Measurements from ENCODE around the gene TRAPPC3.

DNA sequence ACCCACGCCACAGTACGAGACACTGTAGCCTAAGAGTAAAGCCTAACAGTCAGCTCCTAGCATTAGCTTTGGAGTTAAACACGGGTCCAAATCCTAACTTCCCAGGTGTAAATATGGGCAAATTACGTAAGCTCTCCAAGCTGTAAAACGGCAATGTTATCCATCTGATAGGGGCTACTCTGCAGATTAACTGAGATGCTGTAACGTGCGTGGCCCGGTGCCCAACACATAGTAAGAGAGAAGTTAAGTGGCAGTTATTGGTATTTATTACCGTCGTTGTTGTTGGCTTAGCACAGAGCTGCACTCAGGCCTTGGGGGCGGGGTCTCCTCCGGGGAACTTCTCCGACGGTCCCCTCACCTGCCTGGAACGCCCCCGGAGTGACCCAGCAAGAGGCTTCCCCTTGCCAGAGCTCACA lies 457 bp downstream of the TRAPPC3 start:
- no peak for TF ChIP-seq SP1 (IDR thresholded peaks at IDR 0.05)
- TF ChIP-seq FOXK2 (IDR thresholded peaks at IDR 0.05): no peak
- no peak for TF ChIP-seq FOXA1 (IDR thresholded peaks at IDR 0.05)
- no peak for TF ChIP-seq SUZ12 (IDR thresholded peaks at IDR 0.05)
- no peak for TF ChIP-seq CTBP1 (IDR thresholded peaks at IDR 0.05; ENCODE audit: borderline replicate concordance)
- TF ChIP-seq ARNT (IDR thresholded peaks at IDR 0.05): no peak
- TF ChIP-seq TARDBP (IDR thresholded peaks at IDR 0.05): no peak
- TF ChIP-seq BHLHE40 (IDR thresholded peaks at IDR 0.05; ENCODE audit: borderline replicate concordance): no peak
- TF ChIP-seq, protein P1, sequence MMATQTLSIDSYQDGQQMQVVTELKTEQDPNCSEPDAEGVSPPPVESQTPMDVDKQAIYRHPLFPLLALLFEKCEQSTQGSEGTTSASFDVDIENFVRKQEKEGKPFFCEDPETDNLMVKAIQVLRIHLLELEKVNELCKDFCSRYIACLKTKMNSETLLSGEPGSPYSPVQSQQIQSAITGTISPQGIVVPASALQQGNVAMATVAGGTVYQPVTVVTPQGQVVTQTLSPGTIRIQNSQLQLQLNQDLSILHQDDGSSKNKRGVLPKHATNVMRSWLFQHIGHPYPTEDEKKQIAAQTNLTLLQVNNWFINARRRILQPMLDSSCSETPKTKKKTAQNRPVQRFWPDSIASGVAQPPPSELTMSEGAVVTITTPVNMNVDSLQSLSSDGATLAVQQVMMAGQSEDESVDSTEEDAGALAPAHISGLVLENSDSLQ (IDR thresholded peaks at IDR 0.05): no peak
